NCI-H748 treated with DMSO at 0.1 percent for 48 hours (cell line): Measurements from ENCODE around the gene ZBTB49.

ENCODE experiments used
- DNase-seq: peaks from one replicate; lab custom pipeline; 2025; lab: John Stamatoyannopoulos, UW

The ZBTB49 gene

GRCh38 chr4:4281787-4282186, 8.3 kb upstream of the ZBTB49 start:
- no peak for DNase-seq

- DNase-seq: no peak
Measured at GRCh38 chr4:4284827-4285618, 5.0 kb upstream of the ZBTB49 start.

GRCh38 chr4:4288098-4288497, 2.0 kb upstream of the ZBTB49 start:
- DNase-seq: no peak

GRCh38 chr4:4289055-4289454, 996 bp upstream of the ZBTB49 start:
- DNase-seq: no peak

- DNase-seq: no peak
Measured at GRCh38 chr4:4289597-4289940, 482 bp upstream of the ZBTB49 start.

GRCh38 chr4:4293279-4293678, 3.2 kb downstream of the ZBTB49 start:
- no peak for DNase-seq

GRCh38 chr4:4296283-4296846, 6.3 kb downstream of the ZBTB49 start:
- DNase-seq: no peak

GRCh38 chr4:4299006-4299405, 9.0 kb downstream of the ZBTB49 start:
- no peak for DNase-seq

GRCh38 chr4:4302001-4302400, 11.9 kb downstream of the ZBTB49 start:
- no peak for DNase-seq

GRCh38 chr4:4302416-4302815, 12.4 kb downstream of the ZBTB49 start:
- DNase-seq: no peak

GRCh38 chr4:4306920-4307319, 16.9 kb downstream of the ZBTB49 start:
- DNase-seq: no peak

- DNase-seq: no peak
Measured at GRCh38 chr4:4308800-4309441, 18.9 kb downstream of the ZBTB49 start.

- no peak for DNase-seq
Measured at GRCh38 chr4:4311193-4311592, 21.1 kb downstream of the ZBTB49 start.

- DNase-seq: no peak
Measured at GRCh38 chr4:4315461-4316149, 25.6 kb downstream of the ZBTB49 start.

- no peak for DNase-seq
Measured at GRCh38 chr4:4316150-4316495, 26.1 kb downstream of the ZBTB49 start.

GRCh38 chr4:4317496-4318232, 27.6 kb downstream of the ZBTB49 start:
- no peak for DNase-seq

GRCh38 chr4:4320528-4320927, 30.5 kb downstream of the ZBTB49 start:
- no peak for DNase-seq

- DNase-seq: no peak
Measured at GRCh38 chr4:4320951-4321714, 31.1 kb downstream of the ZBTB49 start.

GRCh38 chr4:4321951-4322688, 32.1 kb downstream of the ZBTB49 start:
- no peak for DNase-seq

- no peak for DNase-seq
Measured at GRCh38 chr4:4323705-4324534, 33.9 kb downstream of the ZBTB49 start.
